ENCODE results near the gene ERGIC1.

ERGIC1 gene

DNA sequence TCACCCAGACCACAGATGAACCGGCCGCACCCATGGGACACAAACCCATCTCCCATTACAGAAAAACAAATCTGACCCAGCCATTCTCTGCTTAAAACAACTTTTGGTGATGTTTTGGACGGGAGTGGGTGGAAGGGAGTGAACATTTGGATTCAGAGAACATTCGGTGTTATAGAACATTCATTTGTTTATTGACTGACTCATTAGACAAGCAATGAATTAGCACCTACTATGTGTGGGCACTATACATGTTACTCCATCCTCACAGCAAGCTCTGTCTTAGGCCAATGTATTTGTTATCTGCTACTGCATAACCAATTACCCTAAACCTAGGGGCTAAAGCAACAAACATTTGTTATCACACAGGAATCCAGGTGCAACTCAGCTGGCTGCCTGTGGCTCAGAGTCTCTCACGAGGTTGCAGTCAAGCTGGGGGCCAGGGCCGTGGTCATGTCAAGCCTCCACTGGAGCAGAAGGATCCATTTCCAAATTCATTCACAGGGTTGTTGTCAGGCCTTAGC is 5.1 kb upstream of the ERGIC1 start:
- H3K4me3 ChIP-seq (ENCODE audit: low read depth, low read length): no peak overlapping the region
- in situ Hi-C loops (cut with HindIII; ENCODE audit: low sequenced_read_pairs): no loop called here
- DNase-seq (ENCODE audit: low read depth): peak; percentile 70
- TF ChIP-seq, protein P1, sequence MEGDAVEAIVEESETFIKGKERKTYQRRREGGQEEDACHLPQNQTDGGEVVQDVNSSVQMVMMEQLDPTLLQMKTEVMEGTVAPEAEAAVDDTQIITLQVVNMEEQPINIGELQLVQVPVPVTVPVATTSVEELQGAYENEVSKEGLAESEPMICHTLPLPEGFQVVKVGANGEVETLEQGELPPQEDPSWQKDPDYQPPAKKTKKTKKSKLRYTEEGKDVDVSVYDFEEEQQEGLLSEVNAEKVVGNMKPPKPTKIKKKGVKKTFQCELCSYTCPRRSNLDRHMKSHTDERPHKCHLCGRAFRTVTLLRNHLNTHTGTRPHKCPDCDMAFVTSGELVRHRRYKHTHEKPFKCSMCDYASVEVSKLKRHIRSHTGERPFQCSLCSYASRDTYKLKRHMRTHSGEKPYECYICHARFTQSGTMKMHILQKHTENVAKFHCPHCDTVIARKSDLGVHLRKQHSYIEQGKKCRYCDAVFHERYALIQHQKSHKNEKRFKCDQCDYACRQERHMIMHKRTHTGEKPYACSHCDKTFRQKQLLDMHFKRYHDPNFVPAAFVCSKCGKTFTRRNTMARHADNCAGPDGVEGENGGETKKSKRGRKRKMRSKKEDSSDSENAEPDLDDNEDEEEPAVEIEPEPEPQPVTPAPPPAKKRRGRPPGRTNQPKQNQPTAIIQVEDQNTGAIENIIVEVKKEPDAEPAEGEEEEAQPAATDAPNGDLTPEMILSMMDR (IDR thresholded peaks at IDR 0.05; ENCODE audit: low read depth, low read length, missing control alignments): no peak

DNA sequence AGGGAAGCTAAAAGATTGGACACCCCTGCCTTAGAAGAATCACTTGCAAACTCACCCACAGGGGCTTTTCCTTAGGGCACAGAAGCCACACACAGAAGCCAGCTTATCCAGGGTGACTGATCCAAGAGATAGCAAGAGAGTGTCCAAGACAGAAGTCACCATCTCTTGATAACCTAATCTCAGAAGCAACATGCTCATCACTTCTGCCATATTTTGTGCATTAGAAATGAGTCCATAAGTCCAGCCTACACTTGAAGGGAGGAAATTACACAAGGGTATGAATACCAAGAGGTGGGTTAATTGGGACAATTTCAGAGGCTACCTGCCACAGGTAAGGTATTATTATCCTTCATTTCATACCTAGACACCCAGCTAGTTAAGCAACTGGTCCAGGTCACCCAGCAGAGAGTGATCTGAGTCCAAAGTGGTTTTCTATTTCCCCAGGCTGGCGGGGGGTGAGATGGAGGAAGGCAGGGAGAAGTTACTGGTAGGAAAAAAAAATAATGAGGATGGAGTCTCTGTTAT is 3.7 kb upstream of the ERGIC1 start:
- DNase-seq (ENCODE audit: low read depth): no peak
- TF ChIP-seq, protein P1 (IDR thresholded peaks at IDR 0.05; ENCODE audit: low read depth, low read length, missing control alignments): no peak
- in situ Hi-C loops (cut with HindIII; ENCODE audit: low sequenced_read_pairs): no loop called here
- H3K4me3 ChIP-seq (ENCODE audit: low read depth, low read length): no peak overlapping the region

DNA sequence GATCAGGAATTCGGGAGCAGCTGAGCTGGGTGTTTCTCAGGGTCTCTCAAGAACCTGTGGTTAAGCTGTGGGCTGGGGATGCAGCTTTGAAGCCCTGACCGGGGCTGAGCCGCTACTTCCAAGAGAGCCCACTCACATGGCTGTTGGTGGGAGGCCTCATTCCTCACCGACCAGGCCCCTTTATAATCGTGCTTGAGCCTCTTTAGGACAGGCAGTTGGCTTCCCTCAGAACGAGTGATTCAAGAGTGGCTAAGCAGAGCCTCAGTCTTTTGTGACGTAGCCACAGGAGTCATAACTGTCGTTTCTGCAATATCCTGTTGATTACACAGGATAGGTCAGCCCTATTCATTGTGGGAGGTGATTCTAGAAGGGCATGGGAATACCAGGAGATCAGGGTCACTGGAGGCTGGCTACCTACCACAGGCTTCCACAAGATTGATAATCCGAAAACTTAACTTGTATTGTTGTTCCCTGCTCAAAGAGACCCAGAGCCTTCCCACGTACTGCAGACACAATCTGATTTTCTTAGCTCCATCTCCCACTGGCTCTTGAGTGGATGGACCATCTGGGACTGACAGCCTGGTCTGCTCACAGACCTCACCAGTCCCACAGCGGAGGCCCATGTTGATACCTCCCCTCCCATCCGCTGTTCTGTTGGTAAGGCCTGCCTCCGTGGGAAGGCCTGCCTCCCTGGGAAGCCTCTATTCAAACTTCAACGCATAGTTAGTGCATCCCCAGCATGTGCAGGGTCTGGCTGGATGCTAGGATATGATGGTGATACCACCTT is 3.0 kb upstream of the ERGIC1 start:
- in situ Hi-C loops (cut with HindIII; ENCODE audit: low sequenced_read_pairs): no loop called here
- no peak overlapping the region for H3K4me3 ChIP-seq (ENCODE audit: low read depth, low read length)
- DNase-seq (ENCODE audit: low read depth): peak; percentile 89
- TF ChIP-seq, protein P1 (IDR thresholded peaks at IDR 0.05; ENCODE audit: low read depth, low read length, missing control alignments): no peak

GRCh38 chr5:172832383-172833315 is 1.4 kb upstream of the ERGIC1 start:
- in situ Hi-C loops (cut with HindIII; ENCODE audit: low sequenced_read_pairs): no loop called here
- DNase-seq (ENCODE audit: low read depth): no peak

DNA sequence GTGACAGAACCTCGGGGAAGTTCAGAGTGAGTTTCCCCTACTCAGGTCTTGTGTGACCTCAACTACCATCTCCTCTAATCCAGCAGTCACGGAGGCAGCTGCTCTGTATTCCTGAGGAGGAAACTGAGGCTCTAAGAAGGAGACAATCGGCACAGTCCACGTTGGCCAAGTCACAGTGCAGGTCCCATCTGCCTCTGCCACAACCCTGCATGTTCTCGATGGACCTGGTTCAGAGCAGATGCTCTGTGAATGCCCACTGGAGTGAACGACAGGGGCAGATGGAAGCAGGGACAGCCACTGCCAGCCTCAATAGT is 722 bp upstream of the ERGIC1 start:
- no peak overlapping the region for H3K4me3 ChIP-seq (ENCODE audit: low read depth, low read length)
- DNase-seq (ENCODE audit: low read depth): no peak
- TF ChIP-seq, protein P1 (IDR thresholded peaks at IDR 0.05; ENCODE audit: low read depth, low read length, missing control alignments): no peak
- in situ Hi-C loops (cut with HindIII; ENCODE audit: low sequenced_read_pairs): no loop called here

More at GRCh38 chr5:172832383-172833315, 1.4 kb upstream of the ERGIC1 start:
- no peak overlapping the region for H3K4me3 ChIP-seq (ENCODE audit: low read depth, low read length)
- TF ChIP-seq, protein P1 (IDR thresholded peaks at IDR 0.05; ENCODE audit: low read depth, low read length, missing control alignments): no peak
